ENCODE results near the gene RAB33A.

Gene RAB33A

GRCh38 chrX:130171446-130172126, at the start of gene RAB33A:
Gene RAB33A (plus strand): TSS chrX:130171962. CDS start chrX:130172063, 101 bp downstream.
- FAIRE-seq (no peak), DNase-seq (ENCODE audit: low spot score) (no peak)

GRCh38 chrX:130124577-130124976, 47.2 kb upstream of the RAB33A start:
- no peak for FAIRE-seq
- no peak for DNase-seq (ENCODE audit: low spot score)

- no peak for FAIRE-seq
- DNase-seq (ENCODE audit: low spot score): no peak
These were observed 46.5 kb upstream of the RAB33A start for GRCh38 chrX:130125091-130125874.

GRCh38 chrX:130130990-130131389, 40.8 kb upstream of the RAB33A start:
- no peak for DNase-seq (ENCODE audit: low spot score)
- no peak for FAIRE-seq

- no peak for FAIRE-seq
- no peak for DNase-seq (ENCODE audit: low spot score)
These were observed 35.3 kb upstream of the RAB33A start for GRCh38 chrX:130136496-130136895.

GRCh38 chrX:130136961-130137360, 34.8 kb upstream of the RAB33A start:
- peak; percentile 3 for DNase-seq (ENCODE audit: low spot score)
- FAIRE-seq: no peak

GRCh38 chrX:130139474-130140201, 32.1 kb upstream of the RAB33A start:
- DNase-seq (ENCODE audit: low spot score) (no peak), FAIRE-seq (no peak)

- DNase-seq (ENCODE audit: low spot score) (no peak), FAIRE-seq (no peak)
These were observed 27.3 kb upstream of the RAB33A start for GRCh38 chrX:130144509-130144908.

GRCh38 chrX:130145123-130145522, 26.6 kb upstream of the RAB33A start:
- FAIRE-seq: no peak
- DNase-seq (ENCODE audit: low spot score): no peak

GRCh38 chrX:130147631-130148030, 24.1 kb upstream of the RAB33A start:
- no peak for DNase-seq (ENCODE audit: low spot score)
- FAIRE-seq: no peak

GRCh38 chrX:130155564-130155963, 16.2 kb upstream of the RAB33A start:
- no peak for DNase-seq (ENCODE audit: low spot score)
- FAIRE-seq: no peak

- FAIRE-seq (no peak), DNase-seq (ENCODE audit: low spot score) (no peak)
These were observed 13.5 kb upstream of the RAB33A start for GRCh38 chrX:130158311-130158710.

- DNase-seq (ENCODE audit: low spot score) (no peak), FAIRE-seq (no peak)
These were observed 12.0 kb upstream of the RAB33A start for GRCh38 chrX:130159776-130160175.

- peak; percentile 4 for DNase-seq (ENCODE audit: low spot score)
- peak; percentile 65 for FAIRE-seq
These were observed 9.5 kb upstream of the RAB33A start for GRCh38 chrX:130162094-130162735.

- DNase-seq (ENCODE audit: low spot score) (no peak), FAIRE-seq (no peak)
These were observed 8.4 kb upstream of the RAB33A start for GRCh38 chrX:130163398-130163797.

GRCh38 chrX:130165181-130165702, 6.5 kb upstream of the RAB33A start:
- DNase-seq (ENCODE audit: low spot score) (no peak), FAIRE-seq (no peak)

GRCh38 chrX:130165703-130166502, 5.9 kb upstream of the RAB33A start, which contains the start of gene AIFM1:
Gene AIFM1 (minus strand): TSS chrX:130165841. CDS start chrX:130165656, 185 bp downstream.
- DNase-seq (ENCODE audit: low spot score) (peak; percentile 88), FAIRE-seq (peak; percentile 55)

GRCh38 chrX:130166503-130166777, 5.3 kb upstream of the RAB33A start:
- DNase-seq (ENCODE audit: low spot score) (no peak), FAIRE-seq (no peak)

- FAIRE-seq (no peak), DNase-seq (ENCODE audit: low spot score) (no peak)
These were observed 4.7 kb upstream of the RAB33A start for GRCh38 chrX:130167040-130167439.

- no peak for FAIRE-seq
These were observed 863 bp upstream of the RAB33A start for GRCh38 chrX:130170752-130171445.

More at GRCh38 chrX:130170752-130171445, 863 bp upstream of the RAB33A start:
- no peak for DNase-seq (ENCODE audit: low spot score)

All from RCC 7860 (cell line).